GM18498 (cell line): ENCODE results near the gene BMP10.

ENCODE experiments used
- ATAC-seq: cut with Tn5 transposase; IDR thresholded peaks from one replicate; pipeline ENCODE4 v1.9.1; 2021; ENCODE audit warnings: mild to moderate bottlenecking, moderate library complexity; ENCODE audit not compliant: unreplicated experiment

Gene BMP10

GRCh38 chr2:68871159-68871764 lies at the start of gene BMP10:
TSS of gene BMP10 (minus strand) at chr2:68871397. CDS start at chr2:68871358, 39 bp downstream.
- no peak for ATAC-seq

- no peak for ATAC-seq
Measured at GRCh38 chr2:68920481-68921170, 49.4 kb upstream of the BMP10 start.

GRCh38 chr2:68918497-68918896 lies 47.3 kb upstream of the BMP10 start:
- no peak for ATAC-seq

- ATAC-seq: no peak
Measured at GRCh38 chr2:68917034-68917718, 46.0 kb upstream of the BMP10 start.

- no peak for ATAC-seq
Measured at GRCh38 chr2:68916226-68916625, 45.0 kb upstream of the BMP10 start.

- ATAC-seq: no peak
Measured at GRCh38 chr2:68915393-68915792, 44.2 kb upstream of the BMP10 start.

- no peak for ATAC-seq
Measured at GRCh38 chr2:68913359-68913758, 42.2 kb upstream of the BMP10 start.

- ATAC-seq: no peak
Measured at GRCh38 chr2:68912732-68913131, 41.5 kb upstream of the BMP10 start.

- no peak for ATAC-seq
Measured at GRCh38 chr2:68912111-68912510, 40.9 kb upstream of the BMP10 start.

GRCh38 chr2:68911709-68912108 lies 40.5 kb upstream of the BMP10 start:
- no peak for ATAC-seq

GRCh38 chr2:68911246-68911645 lies 40.0 kb upstream of the BMP10 start:
- ATAC-seq: no peak

- ATAC-seq: peak; percentile 50
Measured at GRCh38 chr2:68909793-68910674, 38.8 kb upstream of the BMP10 start.

- ATAC-seq: peak; percentile 98
Measured at GRCh38 chr2:68908392-68908970, 37.3 kb upstream of the BMP10 start.

GRCh38 chr2:68907920-68908253 lies 36.7 kb upstream of the BMP10 start:
- ATAC-seq: peak; percentile 27

GRCh38 chr2:68907232-68907919 lies 36.2 kb upstream of the BMP10 start:
- ATAC-seq: no peak

GRCh38 chr2:68906716-68907115 lies 35.5 kb upstream of the BMP10 start:
- ATAC-seq: no peak

- no peak for ATAC-seq
Measured at GRCh38 chr2:68905116-68905515, 33.9 kb upstream of the BMP10 start.

- ATAC-seq: no peak
Measured at GRCh38 chr2:68901561-68901960, 30.4 kb upstream of the BMP10 start.

GRCh38 chr2:68901199-68901514 lies 30.0 kb upstream of the BMP10 start:
- ATAC-seq: no peak

GRCh38 chr2:68900496-68901198 lies 29.4 kb upstream of the BMP10 start:
- ATAC-seq: no peak
